Smooth muscle cell of bladder (primary cell): Measurements from ENCODE around the gene TTK. TPM values are rescaled to one million over a fixed set of nuclear protein-coding genes. Genes with fewer than 3 reads are reported as not detected.

ENCODE experiments used
- total RNA-seq: library from RNA; depleted of rRNA; stranded (reverse); fragments of >200 nt; gene quantifications from 2 replicates; pipeline ENCODE4 v1.2.3, GENCODE V29; 2014

The TTK gene
- total RNA-seq, result 2.8 and 4.0 TPM in 2 replicates

DNA sequence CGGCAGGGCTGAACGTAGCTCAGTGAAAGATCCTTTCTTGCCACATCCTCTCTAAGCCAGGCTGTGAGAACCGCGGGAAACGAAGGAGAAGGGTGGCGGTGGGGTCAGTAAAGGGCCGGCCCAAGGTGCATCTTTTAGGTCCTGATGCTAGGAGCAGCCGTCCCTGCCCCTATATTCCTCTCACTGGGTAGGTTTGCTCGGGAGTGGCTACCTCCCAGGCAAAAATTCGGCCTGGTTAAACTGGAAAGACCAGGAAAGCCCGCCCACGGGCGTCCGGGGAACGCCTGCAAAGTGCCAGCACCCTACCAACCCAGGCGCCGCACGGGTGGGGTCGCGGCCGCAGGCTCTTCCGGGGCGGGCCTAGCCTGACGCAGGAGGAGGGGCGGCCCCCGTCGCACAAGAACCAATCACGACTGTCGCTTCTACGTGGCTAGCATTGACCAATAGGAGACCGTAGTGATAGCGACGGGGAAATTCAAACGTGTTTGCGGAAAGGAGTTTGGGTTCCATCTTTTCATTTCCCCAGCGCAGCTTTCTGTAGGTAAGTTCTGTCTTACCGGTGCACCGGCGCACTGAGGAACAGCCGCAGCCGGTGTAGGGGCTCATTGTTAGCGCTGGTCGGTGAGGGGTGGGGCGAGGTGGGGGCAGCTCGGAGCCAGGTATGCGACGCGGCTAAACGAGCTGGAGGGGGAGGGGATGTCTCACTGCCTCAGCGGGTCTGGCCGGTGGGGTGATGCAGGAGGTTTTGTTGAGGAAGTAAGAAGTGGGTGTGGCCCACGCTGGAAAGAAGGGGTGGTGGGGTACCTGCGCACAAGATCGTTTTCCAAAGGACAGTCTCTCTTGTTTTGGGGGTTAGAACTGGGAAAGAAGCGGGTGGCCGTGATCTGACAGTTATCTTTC, at the start of gene TTK:
TTK (plus strand) TSS at position 477 of the 900 bp plus-strand sequence. CDS start 1,195 bp downstream, outside the sequence.

Other genes with a start within 250 kb of the TTK start
- gene ELOVL4, start 57.1 kb upstream of the TTK start, total RNA-seq, result 4.7 and 5.6 TPM in 2 replicates
- 8.5 and 10.4 TPM in 2 replicates for gene BCKDHB, start 102.0 kb downstream of the TTK start, total RNA-seq